Measurements from ENCODE around the gene SORL1-AS1.
A peak's percentile ranks its signal among the peaks of the same experiment; 100 is the strongest.

SORL1-AS1 gene

DNA sequence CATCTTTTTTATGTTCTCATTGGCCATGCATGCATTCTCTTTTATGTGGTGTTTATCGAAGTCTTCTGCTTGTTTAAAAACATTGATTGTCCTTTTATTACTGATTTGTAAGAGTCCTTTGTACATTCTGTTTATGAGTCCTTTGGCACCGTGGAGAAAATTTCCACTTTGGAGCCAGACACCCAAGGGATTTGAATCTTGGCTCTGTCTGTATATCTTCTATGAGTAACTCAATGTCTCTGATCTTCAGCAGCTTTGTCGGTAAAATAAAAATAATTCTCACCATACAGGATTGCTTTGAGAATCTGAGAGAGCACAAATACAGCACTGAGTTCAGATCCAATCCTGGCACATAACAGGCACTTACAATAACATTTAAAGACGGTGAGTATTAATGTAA lies 13.4 kb downstream of the SORL1-AS1 start:
- no peak for DNase-seq
- no peak overlapping the region for H3K4me3 ChIP-seq
- intact Hi-C loops (cut with DNase I), result no loop called here
- H3K9me3 ChIP-seq, result no peaks in the 10 kb centered on the region
- ATAC-seq, result no peak
- no peak for TF ChIP-seq CTCF (IDR thresholded peaks at IDR 0.05)
- H3K27me3 ChIP-seq, result no peaks in the 10 kb centered on the region
- no peaks in the 10 kb centered on the region for H3K36me3 ChIP-seq
- H3K4me1 ChIP-seq, result peaks cover 19% of the 10 kb centered on the region
- H3K27ac ChIP-seq, result no peak overlapping the region

GRCh38 chr11:121437686-121438078 lies 15.1 kb downstream of the SORL1-AS1 start:
- Histone ChIP-seq H3K9me3 (no peaks in the 10 kb centered on the region), H3K27me3 (no peaks in the 10 kb centered on the region), H3K36me3 (no peaks in the 10 kb centered on the region), H3K4me3 (no peak overlapping the region), H3K27ac (no peak overlapping the region), H3K4me1 (peaks cover 19% of the 10 kb centered on the region)
- DNase-seq, result no peak
- TF ChIP-seq CTCF (IDR thresholded peaks at IDR 0.05), result no peak
- intact Hi-C loops (cut with DNase I), result no loop called here
- ATAC-seq, result peak; percentile 52

- intact Hi-C loops (cut with DNase I), result no loop called here
- TF ChIP-seq CTCF (IDR thresholded peaks at IDR 0.05), result no peak
- H3K27me3 ChIP-seq, result no peaks in the 10 kb centered on the region
- ATAC-seq, result peak; percentile 52
- no peaks in the 10 kb centered on the region for H3K9me3 ChIP-seq
- DNase-seq, result no peak
- H3K36me3 ChIP-seq, result no peaks in the 10 kb centered on the region
- no peak overlapping the region for H3K27ac ChIP-seq
- H3K4me3 ChIP-seq, result no peak overlapping the region
- H3K4me1 ChIP-seq, result peaks cover 19% of the 10 kb centered on the region
Measured at GRCh38 chr11:121437018-121437685, 15.6 kb downstream of the SORL1-AS1 start.

DNA sequence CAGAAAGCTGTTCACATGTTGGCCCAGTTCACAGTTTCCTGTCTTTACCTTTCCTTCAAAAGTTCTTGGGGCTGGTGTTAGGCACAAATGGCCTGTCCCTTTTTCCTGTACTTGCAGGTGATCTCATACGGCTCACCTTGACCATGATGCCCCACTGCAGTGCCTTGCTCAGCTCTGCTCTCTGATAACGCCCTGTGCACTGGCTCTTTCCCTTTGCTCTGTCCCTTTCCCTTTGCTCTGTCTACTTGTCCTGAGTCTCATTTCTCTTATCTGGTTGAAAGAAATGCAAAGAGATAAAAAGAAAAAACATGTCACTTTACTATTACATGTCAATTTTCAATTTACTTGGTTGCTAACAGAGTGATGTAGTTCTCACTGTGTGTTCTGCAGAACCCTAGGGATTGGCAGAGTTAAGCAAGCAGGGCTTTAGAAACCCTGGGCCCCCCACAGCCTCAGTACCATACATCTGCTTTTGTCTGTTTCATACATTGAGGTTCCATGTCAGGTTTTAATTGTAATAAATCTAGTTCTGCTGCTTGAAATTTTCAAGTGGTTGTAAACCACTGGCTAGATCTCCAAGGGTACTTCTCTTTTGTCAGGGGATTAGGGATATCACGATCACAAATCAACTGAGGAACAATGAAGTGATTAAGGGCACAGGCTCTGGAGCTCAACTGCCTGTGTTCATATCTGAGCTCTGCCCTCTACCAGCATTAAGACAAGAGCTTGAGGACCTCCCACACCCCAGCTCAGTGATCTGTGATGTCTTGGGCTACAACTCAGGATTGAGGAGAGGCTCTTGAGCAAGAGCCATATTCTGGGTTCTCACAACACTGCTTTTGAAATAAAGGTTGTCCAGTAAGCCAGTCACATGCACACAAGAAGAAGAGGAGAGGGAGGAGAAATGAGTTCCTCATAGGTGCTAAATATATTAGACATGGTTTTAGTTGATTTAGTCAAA lies 16.9 kb downstream of the SORL1-AS1 start:
- no peak for DNase-seq
- Histone ChIP-seq H3K27ac (no peak overlapping the region), H3K27me3 (no peaks in the 10 kb centered on the region), H3K4me3 (no peak overlapping the region), H3K36me3 (no peaks in the 10 kb centered on the region), H3K4me1 (peaks cover 19% of the 10 kb centered on the region), H3K9me3 (no peaks in the 10 kb centered on the region)
- ATAC-seq, result peak; percentile 80
- intact Hi-C loops (cut with DNase I), result no loop called here
- TF ChIP-seq CTCF (IDR thresholded peaks at IDR 0.05), result no peak

DNA sequence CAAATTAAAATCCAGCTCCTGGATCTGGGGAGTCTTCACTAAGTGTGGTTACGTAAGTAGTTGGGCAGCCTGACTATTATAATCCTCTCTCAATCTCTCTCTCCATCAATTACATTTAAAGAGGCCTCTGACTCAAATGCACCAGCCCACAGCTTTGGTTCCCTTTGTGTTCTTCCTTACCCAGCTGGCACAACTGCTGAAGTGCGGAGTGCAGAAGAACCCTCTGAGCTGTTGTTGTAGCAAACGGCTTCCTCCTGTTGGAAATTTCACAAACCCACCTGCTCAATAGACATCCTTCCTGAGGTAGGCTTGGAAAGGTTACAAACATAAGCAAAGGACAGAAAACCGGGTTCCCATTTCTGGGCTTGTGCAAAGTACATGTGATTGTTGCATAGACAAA lies 17.6 kb downstream of the SORL1-AS1 start:
- Histone ChIP-seq H3K9me3 (no peaks in the 10 kb centered on the region), H3K4me3 (no peak overlapping the region), H3K27ac (no peak overlapping the region), H3K36me3 (no peaks in the 10 kb centered on the region), H3K27me3 (no peaks in the 10 kb centered on the region), H3K4me1 (peaks cover 19% of the 10 kb centered on the region)
- intact Hi-C loops (cut with DNase I), result no loop called here
- no peak for TF ChIP-seq CTCF (IDR thresholded peaks at IDR 0.05)
- DNase-seq (no peak), ATAC-seq (peak; percentile 26)
